Adrenal gland (tissue), 12 donors: ENCODE data around the gene HPSE2. TPM values are rescaled to one million over a fixed set of nuclear protein-coding genes. Genes with fewer than 3 reads are reported as not detected.

Source experiments
- DNase-seq, 7 donors: peaks; one replicate each; pipeline ENCODE4 v3.0.0-alpha.2; 2019 to 2020
- H3K27ac ChIP-seq, 5 donors: fragments of 200-600 bp; sonication (generic) in 4 of 5; 1 replicate in 3 of 5; 2 replicates in 2 of 5; pipeline versions ENCODE4 v1.5.1 to v1.8.0; 2016 to 2020; ENCODE audit warnings: mild to moderate bottlenecking in 1 of 5
- H3K27me3 ChIP-seq: fragments of 200-600 bp; 2 replicates; pipeline ENCODE4 v1.8.0; 2021
- H3K36me3 ChIP-seq, 2 donors: fragments of 200-600 bp; replicated peaks in 1 of 2; 1 replicate in 1 of 2; 2 replicates in 1 of 2; pipeline versions ENCODE4 v1.5.1 to v1.8.0; 2018 to 2022
- H3K4me1 ChIP-seq, 2 donors: fragments of 200-600 bp; replicated peaks in 1 of 2; 1 replicate in 1 of 2; 2 replicates in 1 of 2; pipeline versions ENCODE4 v1.5.1 to v1.8.0; 2018 to 2021
- H3K4me3 ChIP-seq, 4 donors: fragments of 200-600 bp; sonication (generic) in 3 of 4; one replicate each; pipeline ENCODE4 v1.5.1; 2016 to 2018
- H3K9me3 ChIP-seq, 3 donors: fragments of 200-600 bp; sonication (generic) in 1 of 3; replicated peaks in 1 of 3; 1 replicate in 2 of 3; 2 replicates in 1 of 3; pipeline versions ENCODE4 v1.5.1 to v1.8.0; 2016 to 2021
- POLR2A ChIP-seq, 2 donors: fragments of 450-650 bp; IDR thresholded peaks; one replicate each; pipeline ENCODE4 v1.6.1; 2017; ENCODE audit warnings: antibody characterized with exemption in 2 of 2, mild to moderate bottlenecking in 2 of 2, moderate library complexity in 1 of 2
- WGBS, 4 donors: extraction: QIAGEN DNeasy Blood & Tissue Kit in 2 of 4; methylation state at CpG; one replicate each; pipeline versions ENCODE4 v1.1.5 to v1.1.7; 2013 to 2017; 5-methylcytosine and 5-hydroxymethylcytosine counted together
- intact Hi-C, 2 donors: fragments of 100-400 bp; cut with DNase I; formaldehyde crosslinking; loops; one replicate each; pipeline versions ENCODE4 v1.14.1 to v1.15.0; 2022 to 2023
- polyA plus RNA-seq, 3 donors: library from polyadenylated mRNA; stranded (reverse); fragments of 200-250 nt in 2 of 3; fragments of 350-450 nt in 1 of 3; fragmentation: Illumina TruSeq in 1 of 3; extraction: RNeasy Lipid Tissue Mini Kit (QIAGEN cat#74804) in 1 of 3; gene quantifications; one replicate each; pipeline ENCODE4 v1.2.3, GENCODE V29; 2013 to 2014
- total RNA-seq, 9 donors: library from RNA; depleted of rRNA in 4 of 9; stranded (reverse); fragments of >200 nt in 4 of 9; fragments of 120-200 nt in 1 of 9; fragmentation: NEBNext Ultra II Directional in 1 of 9; extraction: Animal tissue kit (Norgen Biotek cat#: 25700) in 1 of 9; gene quantifications; one replicate each; pipeline versions ENCODE4 v1.1.0 to v1.2.4, GENCODE V29; 2013 to 2023
- TF ChIP-seq, protein P1 (sequence below), 6 experiments: fragments of 450-650 bp in 4 of 6; fragments of 200-600 bp in 2 of 6; sonication (generic) in 1 of 6; IDR thresholded peaks; 1 replicate in 5 of 6; 2 replicates in 1 of 6; pipeline versions ENCODE4 v1.5.1 to v1.8.0; 2016 to 2021; ENCODE audit warnings: antibody characterized with exemption in 6 of 6, mild to moderate bottlenecking in 2 of 6, moderate library complexity in 1 of 6
- donor health status: healthy with polysubstance abuse.
- donor health status: Bipolar disorder and iron deficiency.
- donor health status: DM: yes; HTN: yes; CAD: no.
- donor health status: DM: no; HTN: no; CAD: no.
- donor health status: DM: no; HTN: no; CAD: no.
- donor health status: DM: yes; HTN: yes; CAD: no.

The HPSE2 gene
- total and polyA plus RNA-seq, 12 donors = under 0.01 to 0.16 (median 0.10) TPM; not detected in 9

DNA sequence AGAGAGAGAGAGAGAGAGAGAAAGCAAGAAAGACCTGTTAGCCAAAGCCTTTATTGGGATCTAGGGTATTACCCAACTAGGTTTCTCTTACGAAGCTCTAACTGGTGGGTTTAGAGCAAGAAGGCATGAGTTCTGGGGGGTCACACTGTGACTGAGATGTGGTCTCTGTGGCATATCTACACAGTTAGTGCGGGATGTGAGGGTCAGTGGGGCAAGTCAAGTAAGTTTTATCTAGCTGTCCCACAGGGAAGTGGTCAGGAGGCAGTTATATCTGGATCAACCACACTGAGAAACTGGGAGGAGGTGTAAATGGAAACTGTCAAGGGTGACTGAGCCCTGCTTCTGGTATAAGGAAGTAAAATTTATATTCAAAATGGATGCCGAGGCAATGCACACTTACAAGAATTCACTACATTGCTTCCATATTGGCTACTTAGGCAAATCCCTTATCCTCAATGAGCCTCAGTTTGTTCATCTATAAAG is 457.3 kb downstream of the HPSE2 start:
- Histone ChIP-seq H3K4me3 (no peak overlapping the region), H3K36me3 (no peaks in the 10 kb centered on the region), H3K27ac (no peak overlapping the region), H3K9me3 (no peaks in the 10 kb centered on the region), H3K4me1 (no peaks in the 10 kb centered on the region), H3K27me3 (no peaks in the 10 kb centered on the region)
- TF ChIP-seq, protein P1, sequence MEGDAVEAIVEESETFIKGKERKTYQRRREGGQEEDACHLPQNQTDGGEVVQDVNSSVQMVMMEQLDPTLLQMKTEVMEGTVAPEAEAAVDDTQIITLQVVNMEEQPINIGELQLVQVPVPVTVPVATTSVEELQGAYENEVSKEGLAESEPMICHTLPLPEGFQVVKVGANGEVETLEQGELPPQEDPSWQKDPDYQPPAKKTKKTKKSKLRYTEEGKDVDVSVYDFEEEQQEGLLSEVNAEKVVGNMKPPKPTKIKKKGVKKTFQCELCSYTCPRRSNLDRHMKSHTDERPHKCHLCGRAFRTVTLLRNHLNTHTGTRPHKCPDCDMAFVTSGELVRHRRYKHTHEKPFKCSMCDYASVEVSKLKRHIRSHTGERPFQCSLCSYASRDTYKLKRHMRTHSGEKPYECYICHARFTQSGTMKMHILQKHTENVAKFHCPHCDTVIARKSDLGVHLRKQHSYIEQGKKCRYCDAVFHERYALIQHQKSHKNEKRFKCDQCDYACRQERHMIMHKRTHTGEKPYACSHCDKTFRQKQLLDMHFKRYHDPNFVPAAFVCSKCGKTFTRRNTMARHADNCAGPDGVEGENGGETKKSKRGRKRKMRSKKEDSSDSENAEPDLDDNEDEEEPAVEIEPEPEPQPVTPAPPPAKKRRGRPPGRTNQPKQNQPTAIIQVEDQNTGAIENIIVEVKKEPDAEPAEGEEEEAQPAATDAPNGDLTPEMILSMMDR (IDR thresholded peaks at IDR 0.05) = no peak
- no peak for TF ChIP-seq POLR2A (IDR thresholded peaks at IDR 0.05)
- intact Hi-C loops = no loop called here
- 64 to 77% (median 67%) methylated on average over 3 of the region's 3 CpGs for WGBS, 4 donors
- no peak for DNase-seq

DNA sequence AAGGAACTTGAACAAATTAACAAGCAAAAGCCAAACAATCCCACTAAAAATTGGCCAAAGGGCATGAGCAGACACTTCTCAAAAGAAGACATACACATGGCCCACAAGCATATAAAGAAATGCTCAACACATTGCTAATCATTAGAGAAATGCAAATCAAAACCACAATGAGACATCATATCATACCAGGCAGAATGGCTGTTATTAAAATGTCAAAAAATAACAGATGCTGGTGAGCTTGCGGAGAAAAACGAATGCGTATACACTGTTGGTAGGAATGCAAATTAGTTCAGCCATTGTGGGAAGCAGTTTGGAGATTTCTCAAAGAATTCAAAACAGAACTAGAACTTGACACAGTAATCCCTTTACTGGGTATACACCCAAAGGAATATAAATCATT is 477.2 kb downstream of the HPSE2 start:
- intact Hi-C loops = no loop called here
- WGBS, 4 donors = 53 to 58% (median 56%) methylated on average over 3 of the region's 3 CpGs
- no peaks in the 10 kb centered on the region for H3K4me1 ChIP-seq
- no peak for TF ChIP-seq POLR2A (IDR thresholded peaks at IDR 0.05)
- TF ChIP-seq, protein P1 (IDR thresholded peaks at IDR 0.05) = no peak
- no peak for DNase-seq
- no peaks in the 10 kb centered on the region for H3K27me3 ChIP-seq
- no peak overlapping the region for H3K4me3 ChIP-seq
- no peak overlapping the region for H3K27ac ChIP-seq
- no peaks in the 10 kb centered on the region for H3K9me3 ChIP-seq
- no peaks in the 10 kb centered on the region for H3K36me3 ChIP-seq

DNA sequence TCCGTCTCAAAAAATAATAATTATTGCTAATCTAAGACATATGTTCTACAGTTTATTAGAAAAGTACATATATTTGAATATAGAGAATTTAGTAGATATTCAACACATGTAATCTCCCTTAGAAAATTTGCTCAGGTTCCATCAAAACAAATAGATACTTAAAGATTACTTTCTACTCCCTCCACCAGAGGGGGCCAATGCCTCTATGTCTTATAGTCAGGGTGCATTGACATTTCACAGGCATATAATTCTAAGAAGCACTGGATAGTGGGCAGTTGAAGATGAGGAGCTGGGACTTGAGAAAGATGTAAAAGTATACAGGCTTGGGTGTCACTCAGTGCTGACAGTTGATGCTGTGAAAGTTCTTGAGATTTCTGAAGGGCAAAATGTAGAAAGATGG is 487.4 kb downstream of the HPSE2 start:
- no peaks in the 10 kb centered on the region for H3K36me3 ChIP-seq
- no peak overlapping the region for H3K4me3 ChIP-seq
- no peaks in the 10 kb centered on the region for H3K4me1 ChIP-seq
- intact Hi-C loops = no loop called here
- WGBS, 4 donors = 14 to 24% (median 20%) methylated on average over 1 of the region's 1 CpG
- H3K27me3 ChIP-seq = no peaks in the 10 kb centered on the region
- no peaks in the 10 kb centered on the region for H3K9me3 ChIP-seq
- no peak overlapping the region for H3K27ac ChIP-seq
- TF ChIP-seq, protein P1 (IDR thresholded peaks at IDR 0.05) = peak in 2 of 6 experiments; percentile 14 to 15
- TF ChIP-seq POLR2A (IDR thresholded peaks at IDR 0.05) = no peak
- no peak for DNase-seq

DNA sequence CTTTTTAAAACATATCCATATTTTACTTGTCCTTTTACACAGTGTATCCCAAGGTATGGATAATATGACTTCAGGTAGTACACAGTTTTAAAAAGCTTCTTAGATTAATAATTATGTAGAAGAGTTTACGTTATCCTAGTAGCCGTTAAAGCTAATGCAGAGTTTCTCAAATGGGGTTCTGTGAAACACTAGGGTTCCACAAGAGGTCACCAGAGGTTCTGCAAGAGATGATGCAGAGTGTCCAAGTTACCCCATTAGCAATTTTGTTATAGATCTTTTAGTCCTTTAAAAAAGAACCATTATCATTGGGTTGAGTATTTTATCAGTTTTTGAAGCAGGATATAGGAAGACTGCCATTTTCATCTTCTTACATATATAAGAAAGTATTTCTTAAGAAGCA is 490.0 kb downstream of the HPSE2 start:
- intact Hi-C loops = no loop called here
- Histone ChIP-seq H3K27ac (no peak overlapping the region), H3K36me3 (no peaks in the 10 kb centered on the region), H3K9me3 (no peaks in the 10 kb centered on the region), H3K27me3 (no peaks in the 10 kb centered on the region), H3K4me1 (no peaks in the 10 kb centered on the region), H3K4me3 (no peak overlapping the region)
- no peak for DNase-seq
- 85 to 94% (median 90%) methylated on average over 2 of the region's 2 CpGs for WGBS, 4 donors
- TF ChIP-seq, protein P1 (IDR thresholded peaks at IDR 0.05) = no peak
- TF ChIP-seq POLR2A (IDR thresholded peaks at IDR 0.05) = no peak
